Erythroblast (primary cell): ENCODE measurements around the gene BEST1.

ENCODE experiments used
- GATA1 ChIP-seq: IDR thresholded peaks from 2 replicates; pipeline ENCODE4 v1.6.1; 2011; ENCODE audit warnings: low read depth, mild to moderate bottlenecking, control low read depth, low read length, moderate library complexity
- POLR2A ChIP-seq: IDR thresholded peaks from 2 replicates; pipeline ENCODE4 v1.6.1; 2011; ENCODE audit warnings: mild to moderate bottlenecking, low read length

DNA sequence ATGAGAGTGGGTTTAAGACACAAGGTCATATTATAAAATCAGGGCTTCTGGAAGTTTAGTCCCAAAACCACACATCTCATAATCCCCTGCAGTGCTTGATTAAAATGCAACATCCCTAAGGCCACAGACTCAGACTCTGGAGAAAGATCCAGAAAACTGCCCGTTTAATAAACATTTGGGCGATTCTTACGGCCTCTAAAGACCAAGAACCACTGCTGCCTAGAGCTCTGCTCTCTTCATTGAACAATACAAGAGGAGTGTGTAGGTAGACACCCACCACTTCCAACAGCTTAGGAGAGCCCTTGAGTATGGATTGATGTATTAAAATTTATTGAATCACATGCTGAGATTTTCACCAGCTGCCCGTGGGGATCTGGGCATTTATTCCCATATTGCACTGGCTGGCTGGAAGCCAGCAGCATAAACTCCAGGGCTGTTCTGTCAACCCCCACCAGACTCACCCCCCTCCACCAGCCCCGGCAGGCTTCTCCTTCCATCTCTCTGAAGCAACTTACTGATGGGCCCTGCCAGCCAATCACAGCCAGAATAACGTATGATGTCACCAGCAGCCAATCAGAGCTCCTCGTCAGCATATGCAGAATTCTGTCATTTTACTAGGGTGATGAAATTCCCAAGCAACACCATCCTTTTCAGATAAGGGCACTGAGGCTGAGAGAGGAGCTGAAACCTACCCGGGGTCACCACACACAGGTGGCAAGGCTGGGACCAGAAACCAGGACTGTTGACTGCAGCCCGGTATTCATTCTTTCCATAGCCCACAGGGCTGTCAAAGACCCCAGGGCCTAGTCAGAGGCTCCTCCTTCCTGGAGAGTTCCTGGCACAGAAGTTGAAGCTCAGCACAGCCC, 749 bp upstream of the BEST1 start:
- no peak for TF ChIP-seq GATA1
- TF ChIP-seq POLR2A, result peak; percentile 78
